Muscle layer of colon (tissue), 2 donors: ENCODE results near the gene ADAMTS13.

ENCODE experiments used
- H3K27ac ChIP-seq: one replicate; pipeline ENCODE4 v1.7.0; 2013; ENCODE audit warnings: low read depth, mild to moderate bottlenecking, low read length, moderate library complexity
- H3K27me3 ChIP-seq, 2 donors: one replicate each; pipeline ENCODE4 v1.7.0; 2013; ENCODE audit warnings: low read length in 2 of 2, mild to moderate bottlenecking in 2 of 2; ENCODE audit not compliant: insufficient read depth in 2 of 2, control insufficient read depth in 1 of 2
- H3K36me3 ChIP-seq: one replicate; pipeline ENCODE4 v1.7.0; 2013; ENCODE audit warnings: mild to moderate bottlenecking, low read length; ENCODE audit not compliant: insufficient read depth
- H3K4me1 ChIP-seq: one replicate; pipeline ENCODE4 v1.7.0; 2013; ENCODE audit warnings: mild to moderate bottlenecking, low read length; ENCODE audit not compliant: insufficient read depth
- H3K4me3 ChIP-seq, 2 donors: one replicate each; pipeline ENCODE4 v1.7.0; 2013; ENCODE audit warnings: low read length in 2 of 2, low read depth in 1 of 2, mild to moderate bottlenecking in 1 of 2, moderate library complexity in 1 of 2
- H3K9ac ChIP-seq: one replicate; pipeline ENCODE4 v1.7.0; 2013; ENCODE audit warnings: low read length
- H3K9me3 ChIP-seq: one replicate; pipeline ENCODE4 v1.7.0; 2013; ENCODE audit warnings: mild to moderate bottlenecking, low read length
- donor health status: abdominal sarcoma.
- donor health status: Adenocarcinoma of cecum.

The ADAMTS13 gene

DNA sequence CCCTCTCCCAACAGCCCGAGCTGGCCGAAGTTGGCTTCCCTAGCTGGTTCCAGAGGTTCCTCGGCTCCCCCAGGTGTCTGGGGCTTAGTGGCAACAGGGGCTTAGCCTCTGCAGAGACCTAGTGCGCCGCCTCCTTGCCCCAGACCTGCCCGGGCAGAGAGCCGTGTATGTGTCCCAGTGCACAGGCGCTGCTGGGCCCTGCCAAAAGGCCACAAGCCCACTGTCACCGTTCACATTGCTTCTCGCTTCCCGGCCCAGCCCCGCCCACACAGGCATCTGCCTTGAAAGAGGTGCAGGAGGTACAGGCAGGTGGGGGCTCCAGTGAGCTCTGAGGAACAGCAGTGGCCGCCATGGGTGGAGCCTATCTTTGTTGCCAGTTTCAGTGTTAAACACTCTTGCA lies 35.1 kb downstream of the ADAMTS13 start:
- Histone ChIP-seq H3K9ac (no peak overlapping the region), H3K4me1 (peaks cover 16% of the 10 kb centered on the region), H3K9me3 (no peaks in the 10 kb centered on the region), H3K27ac (no peak overlapping the region), H3K36me3 (no peaks in the 10 kb centered on the region), H3K27me3 (no peaks in the 10 kb centered on the region), H3K4me3 (no peak overlapping the region)

DNA sequence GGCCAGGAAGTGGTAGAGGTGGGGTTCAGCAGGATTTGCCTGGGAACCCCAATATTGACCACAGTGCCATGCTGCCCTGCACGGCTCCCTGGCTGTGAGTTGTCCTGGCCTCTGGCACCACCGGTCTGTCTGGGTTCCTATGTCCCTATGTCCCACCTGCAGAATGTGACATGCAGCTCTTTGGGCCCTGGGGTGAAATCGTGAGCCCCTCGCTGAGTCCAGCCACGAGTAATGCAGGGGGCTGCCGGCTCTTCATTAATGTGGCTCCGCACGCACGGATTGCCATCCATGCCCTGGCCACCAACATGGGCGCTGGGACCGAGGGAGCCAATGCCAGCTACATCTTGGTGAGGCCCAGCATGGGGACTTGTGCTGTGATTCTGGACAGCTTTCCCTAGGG lies 35.6 kb downstream of the ADAMTS13 start:
- Histone ChIP-seq H3K27ac (no peak overlapping the region), H3K36me3 (no peaks in the 10 kb centered on the region), H3K27me3 (no peaks in the 10 kb centered on the region), H3K4me3 (no peak overlapping the region), H3K9me3 (no peaks in the 10 kb centered on the region), H3K9ac (no peak overlapping the region), H3K4me1 (peaks cover 16% of the 10 kb centered on the region)

DNA sequence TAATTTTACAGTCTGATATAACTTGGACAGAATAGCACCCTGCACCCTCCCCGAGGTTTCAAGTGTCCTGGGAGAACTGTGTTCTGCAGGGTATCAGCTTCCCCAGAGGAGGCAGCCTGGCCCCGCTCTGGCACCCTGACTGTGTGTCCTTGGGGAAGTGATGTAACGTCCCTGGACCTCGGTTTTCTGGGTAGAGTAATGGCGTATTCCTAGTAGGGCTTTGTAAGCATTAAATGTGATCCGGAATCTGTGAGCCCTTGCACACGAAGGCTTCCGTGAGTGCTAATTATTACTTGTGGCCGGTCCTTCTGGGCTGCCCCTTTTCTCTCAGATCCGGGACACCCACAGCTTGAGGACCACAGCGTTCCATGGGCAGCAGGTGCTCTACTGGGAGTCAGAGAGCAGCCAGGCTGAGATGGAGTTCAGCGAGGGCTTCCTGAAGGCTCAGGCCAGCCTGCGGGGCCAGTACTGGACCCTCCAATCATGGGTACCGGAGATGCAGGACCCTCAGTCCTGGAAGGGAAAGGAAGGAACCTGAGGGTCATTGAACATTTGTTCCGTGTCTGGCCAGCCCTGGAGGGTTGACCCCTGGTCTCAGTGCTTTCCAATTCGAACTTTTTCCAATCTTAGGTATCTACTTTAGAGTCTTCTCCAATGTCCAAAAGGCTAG lies 36.6 kb downstream of the ADAMTS13 start:
- H3K4me1 ChIP-seq, result peaks cover 16% of the 10 kb centered on the region
- peak overlapping the region; percentile 3 for H3K27ac ChIP-seq
- H3K9ac ChIP-seq, result no peak overlapping the region
- H3K27me3 ChIP-seq, result no peaks in the 10 kb centered on the region
- no peaks in the 10 kb centered on the region for H3K36me3 ChIP-seq
- H3K4me3 ChIP-seq, result peak overlapping the region in 1 of 2 donors; percentile 65
- no peaks in the 10 kb centered on the region for H3K9me3 ChIP-seq

- H3K9me3 ChIP-seq, result no peaks in the 10 kb centered on the region
- H3K36me3 ChIP-seq, result no peaks in the 10 kb centered on the region
- peaks cover 16% of the 10 kb centered on the region for H3K4me1 ChIP-seq
- H3K27me3 ChIP-seq, result no peaks in the 10 kb centered on the region
- peak within 1 kb of the TSS; percentile 65 to 73 for H3K4me3 ChIP-seq
- H3K9ac ChIP-seq, result peak within 1 kb of the TSS; percentile 61
- H3K27ac ChIP-seq, result peak within 1 kb of the TSS; percentile 92
Observed at GRCh38 chr9:133459476-133460404, 37.6 kb downstream of the ADAMTS13 start, which contains the start of gene CACFD1. Gene CACFD1, plus strand, starts transcription at chr9:133459978. Its CDS starts 89 bp downstream, at chr9:133460067.

- no peaks in the 10 kb centered on the region for H3K27me3 ChIP-seq
- no peaks in the 10 kb centered on the region for H3K9me3 ChIP-seq
- peak overlapping the region; percentile 65 to 73 for H3K4me3 ChIP-seq
- H3K9ac ChIP-seq, result peak overlapping the region; percentile 61
- peaks cover 16% of the 10 kb centered on the region for H3K4me1 ChIP-seq
- no peaks in the 10 kb centered on the region for H3K36me3 ChIP-seq
- H3K27ac ChIP-seq, result peak overlapping the region; percentile 92
Observed at GRCh38 chr9:133460405-133461175, 38.4 kb downstream of the ADAMTS13 start.

DNA sequence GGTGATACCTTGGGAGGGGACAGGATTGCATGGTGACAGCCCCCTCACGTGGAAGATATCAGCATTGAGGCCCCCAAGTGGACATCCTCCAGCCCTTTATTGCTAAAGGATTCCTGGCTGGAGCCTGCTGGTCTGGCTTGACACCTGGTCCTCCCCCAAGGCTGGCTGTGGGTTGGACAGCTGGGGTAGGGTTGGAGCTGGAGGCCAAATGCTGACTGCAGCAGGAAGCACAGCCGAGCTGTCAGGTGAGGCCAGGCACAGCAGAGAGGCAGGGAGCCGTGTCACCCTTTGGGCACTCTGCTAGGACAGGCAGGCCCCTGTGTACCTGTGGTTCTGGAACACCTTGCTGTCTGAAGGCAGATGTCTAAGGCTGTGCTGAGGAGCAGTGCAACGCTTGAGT lies 39.8 kb downstream of the ADAMTS13 start:
- no peaks in the 10 kb centered on the region for H3K9me3 ChIP-seq
- H3K27ac ChIP-seq, result no peak overlapping the region
- H3K4me1 ChIP-seq, result peaks cover 16% of the 10 kb centered on the region
- no peaks in the 10 kb centered on the region for H3K27me3 ChIP-seq
- H3K36me3 ChIP-seq, result no peaks in the 10 kb centered on the region
- H3K4me3 ChIP-seq, result no peak overlapping the region
- H3K9ac ChIP-seq, result no peak overlapping the region

DNA sequence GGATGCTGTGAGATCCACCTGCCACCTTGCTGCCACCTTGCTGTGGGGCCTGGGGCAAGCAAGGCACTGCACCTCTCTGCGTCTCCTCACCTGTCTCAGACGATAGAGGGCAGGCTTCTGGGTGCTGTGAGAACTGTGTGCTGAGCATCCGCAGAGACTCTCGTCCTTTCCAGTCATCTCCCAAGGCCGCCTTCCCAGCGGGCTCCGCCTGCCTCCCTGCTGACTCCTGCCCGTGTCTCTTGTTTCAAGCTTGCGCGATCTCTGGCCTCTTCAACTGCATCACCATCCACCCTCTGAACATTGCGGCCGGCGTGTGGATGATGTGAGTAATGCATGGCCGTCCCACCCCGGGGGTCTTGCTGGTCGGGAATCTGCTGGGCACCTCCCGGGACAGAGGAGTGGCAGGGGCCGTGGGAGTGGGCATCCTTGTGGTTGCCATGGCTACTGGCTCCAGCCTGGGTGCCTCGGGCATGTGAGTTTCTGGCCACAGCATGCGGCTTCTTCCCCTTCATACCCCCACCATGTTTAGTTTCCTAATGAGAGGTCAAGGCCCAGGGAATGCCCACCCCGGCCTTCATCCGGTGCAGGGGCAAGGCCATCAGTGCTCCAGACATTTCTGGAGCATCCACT lies 41.2 kb downstream of the ADAMTS13 start:
- Histone ChIP-seq H3K9ac (no peak overlapping the region), H3K27me3 (no peaks in the 10 kb centered on the region), H3K27ac (no peak overlapping the region), H3K36me3 (no peaks in the 10 kb centered on the region), H3K4me3 (no peak overlapping the region), H3K4me1 (peaks cover 16% of the 10 kb centered on the region), H3K9me3 (no peaks in the 10 kb centered on the region)

DNA sequence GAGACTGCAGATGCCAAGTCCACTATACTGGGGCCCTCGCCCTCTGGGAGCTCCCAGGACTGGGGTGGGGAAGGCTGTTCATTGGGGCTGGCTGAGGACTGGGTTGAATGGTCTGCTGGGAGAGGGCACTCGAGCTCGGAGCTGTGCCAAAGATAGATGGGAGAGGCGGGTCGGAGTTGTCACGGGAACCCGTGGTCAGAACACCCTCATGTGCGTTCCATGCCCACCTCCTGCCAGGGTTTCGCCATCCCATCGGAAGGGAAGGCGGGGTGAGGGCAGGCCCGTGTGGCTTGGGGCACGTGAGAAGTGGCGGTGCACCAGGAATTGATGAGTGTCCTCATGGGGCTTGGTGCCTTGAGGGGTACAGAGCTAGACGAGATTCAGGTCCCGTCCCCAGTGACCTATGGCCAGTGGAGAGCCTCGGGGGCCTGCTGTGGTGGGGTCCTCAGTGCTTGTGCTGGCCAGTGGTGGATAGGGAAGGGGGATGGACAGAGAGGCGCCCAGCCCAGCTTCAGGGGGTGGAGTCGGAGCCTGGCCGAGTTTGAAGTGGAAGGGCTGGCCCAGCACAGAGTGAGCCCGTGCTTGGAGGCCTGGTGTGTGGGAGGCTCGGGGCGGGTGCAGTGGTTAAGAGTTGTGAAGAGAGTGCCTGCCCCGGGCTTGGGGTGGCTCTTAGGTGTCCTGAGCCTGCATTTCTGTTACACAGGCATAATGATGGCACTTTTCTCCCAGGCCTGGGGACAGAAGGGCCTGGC lies 41.9 kb downstream of the ADAMTS13 start:
- Histone ChIP-seq H3K27ac (no peak overlapping the region), H3K4me1 (peaks cover 12% of the 10 kb centered on the region), H3K27me3 (no peaks in the 10 kb centered on the region), H3K4me3 (no peak overlapping the region), H3K36me3 (no peaks in the 10 kb centered on the region), H3K9ac (no peak overlapping the region), H3K9me3 (no peaks in the 10 kb centered on the region)

DNA sequence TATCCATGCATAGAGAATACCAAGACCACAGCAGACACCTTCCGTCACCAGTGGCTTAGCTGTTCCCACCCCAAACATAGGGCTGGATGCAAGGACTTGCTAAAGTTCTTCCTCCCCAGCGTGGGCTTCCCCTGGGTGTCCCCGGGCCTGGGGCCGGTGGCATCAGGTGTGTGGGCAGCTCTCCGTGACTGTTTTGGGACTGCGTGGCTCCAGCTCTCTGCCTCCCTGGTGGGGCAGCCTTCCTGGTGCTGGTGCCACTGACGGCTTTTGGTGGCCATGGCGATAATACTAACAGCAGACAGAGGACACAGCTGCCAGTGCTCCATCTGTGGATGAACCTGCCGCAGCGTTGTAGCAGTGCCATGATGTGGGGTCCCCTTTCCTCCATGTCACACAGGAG lies 42.5 kb downstream of the ADAMTS13 start:
- Histone ChIP-seq H3K4me3 (no peak overlapping the region), H3K27me3 (no peaks in the 10 kb centered on the region), H3K9me3 (no peaks in the 10 kb centered on the region), H3K36me3 (no peaks in the 10 kb centered on the region), H3K4me1 (peaks cover 9% of the 10 kb centered on the region), H3K9ac (no peak overlapping the region), H3K27ac (no peak overlapping the region)

GRCh38 chr9:133465984-133466383 lies 43.8 kb downstream of the ADAMTS13 start:
- Histone ChIP-seq H3K27me3 (no peaks in the 10 kb centered on the region), H3K36me3 (no peaks in the 10 kb centered on the region), H3K4me3 (no peak overlapping the region), H3K4me1 (peaks cover 4% of the 10 kb centered on the region), H3K9ac (no peak overlapping the region), H3K27ac (no peak overlapping the region), H3K9me3 (no peaks in the 10 kb centered on the region)
